Stomach (tissue), 9 donors: ENCODE data around the gene TM4SF5. TPM values are rescaled to one million over a fixed set of nuclear protein-coding genes. Genes with fewer than 3 reads are reported as not detected.

Source experiments
- DNase-seq, 2 donors: peaks; one replicate each; pipeline versions ENCODE4 v3.0.0 to v3.0.0-alpha.2; 2013 to 2019
- H3K27ac ChIP-seq, 5 donors: fragments of 200-600 bp in 4 of 5; sonication (generic) in 4 of 5; one replicate each; pipeline ENCODE4 v1.5.1; 2013 to 2019; ENCODE audit warnings: mild to moderate bottlenecking in 1 of 5, moderate library complexity in 1 of 5
- H3K27me3 ChIP-seq, 3 donors: fragments of 200-600 bp; sonication (generic); one replicate each; pipeline ENCODE4 v1.5.1; 2017 to 2019; ENCODE audit warnings: mixed run types in 1 of 3
- H3K36me3 ChIP-seq, 4 donors: fragments of 200-600 bp; sonication (generic); 1 replicate in 3 of 4; 2 replicates in 1 of 4; pipeline ENCODE4 v1.5.1; 2016 to 2019
- H3K4me1 ChIP-seq, 4 donors: fragments of 200-600 bp; sonication (generic); one replicate each; pipeline ENCODE4 v1.5.1; 2016 to 2019
- H3K4me3 ChIP-seq, 4 donors: fragments of 200-600 bp; sonication (generic) in 3 of 4; one replicate each; pipeline ENCODE4 v1.5.1; 2016 to 2019; ENCODE audit warnings: mild to moderate bottlenecking in 1 of 4
- H3K9me3 ChIP-seq, 4 donors: fragments of 200-600 bp; sonication (generic); one replicate each; pipeline ENCODE4 v1.5.1; 2016 to 2019
- CTCF ChIP-seq, 7 experiments: fragments of 450-650 bp in 4 of 7; fragments of 200-600 bp in 3 of 7; sonication (generic) in 3 of 7; IDR thresholded peaks; one replicate each; pipeline ENCODE4 v1.5.1; 2016 to 2019; ENCODE audit warnings: antibody characterized with exemption in 7 of 7, control low read depth in 2 of 7, mild to moderate bottlenecking in 1 of 7
- EP300 ChIP-seq: sonication (generic); formaldehyde crosslinking; IDR thresholded peaks from one replicate; pipeline ENCODE4 v1.6.1; 2017; ENCODE audit warnings: antibody characterized with exemption
- POLR2A ChIP-seq, 4 donors: fragments of 450-650 bp; IDR thresholded peaks; one replicate each; pipeline ENCODE4 v1.6.1; 2016; ENCODE audit warnings: antibody characterized with exemption in 4 of 4, control low read depth in 2 of 4, mild to moderate bottlenecking in 1 of 4, moderate library complexity in 1 of 4
- POLR2AphosphoS5 ChIP-seq, 3 donors: sonication (generic); formaldehyde crosslinking; IDR thresholded peaks; one replicate each; pipeline ENCODE4 v1.6.1; 2016; ENCODE audit warnings: antibody characterized with exemption in 3 of 3
- WGBS, 5 donors: extraction: QIAGEN DNeasy Blood & Tissue Kit in 3 of 5; methylation state at CpG; one replicate each; pipeline versions ENCODE4 v1.1.5 to v1.1.7; 2013 to 2018; 5-methylcytosine and 5-hydroxymethylcytosine counted together
- intact Hi-C: fragments of 100-400 bp; cut with DNase I; formaldehyde crosslinking; loops from one replicate; pipeline ENCODE4 v1.15.1; 2023; ENCODE audit warnings: low total_unique reads
- polyA plus RNA-seq, 3 donors: library from polyadenylated mRNA; stranded (reverse); fragments of 200-250 nt; gene quantifications; one replicate each; pipeline ENCODE4 v1.2.3, GENCODE V29; 2013
- total RNA-seq, 5 donors: library from RNA; depleted of rRNA; stranded (reverse); fragments of >200 nt; gene quantifications; one replicate each; pipeline versions ENCODE4 v1.1.0 to v1.2.3, GENCODE V29; 2014 to 2016
- donor health status: healthy with polysubstance abuse.
- donor health status: Bipolar disorder and iron deficiency.
- donor health status: healthy.

The TM4SF5 gene
- total and polyA plus RNA-seq, 8 donors = 2.3 to 199 (median 7.9) TPM; not detected in 2

GRCh38 chr17:4769628-4770027, 2.1 kb upstream of the TM4SF5 start:
- 88 to 100% (median 97%) methylated on average over 2 of the region's 2 CpGs for WGBS, 5 donors
- Histone ChIP-seq H3K27ac (no peak overlapping the region), H3K27me3 (peaks cover 0 to 26% (median 0%) of the 10 kb centered on the region in 3 donors), H3K9me3 (no peaks in the 10 kb centered on the region), H3K4me3 (no peak overlapping the region), H3K36me3 (no peaks in the 10 kb centered on the region), H3K4me1 (peaks cover 0 to 18% (median 11%) of the 10 kb centered on the region in 4 donors)
- no peak for TF ChIP-seq POLR2AphosphoS5 (IDR thresholded peaks at IDR 0.05)
- TF ChIP-seq POLR2A (IDR thresholded peaks at IDR 0.05) = no peak
- no peak for TF ChIP-seq CTCF (IDR thresholded peaks at IDR 0.05)
- TF ChIP-seq EP300 = no peak
- intact Hi-C loops = no loop called here
- no peak for DNase-seq

GRCh38 chr17:4772235-4772613, 538 bp downstream of the TM4SF5 start:
- DNase-seq = peak in 1 of 2 donors; percentile 40
- TF ChIP-seq POLR2AphosphoS5 (IDR thresholded peaks at IDR 0.05) = no peak
- TF ChIP-seq EP300 = no peak
- no peak for TF ChIP-seq POLR2A (IDR thresholded peaks at IDR 0.05)
- no peak for TF ChIP-seq CTCF (IDR thresholded peaks at IDR 0.05)
- H3K4me1 ChIP-seq = peaks cover 0 to 18% (median 11%) of the 10 kb centered on the region in 4 donors
- H3K27ac ChIP-seq = peak overlapping the region; percentile 59 to 72 (median 63)
- intact Hi-C loops = no loop called here
- no peak overlapping the region for H3K4me3 ChIP-seq
- WGBS, 5 donors = 51 to 70% (median 54%) methylated on average over 10 of the region's 10 CpGs
- H3K36me3 ChIP-seq = no peaks in the 10 kb centered on the region
- H3K9me3 ChIP-seq = no peaks in the 10 kb centered on the region
- H3K27me3 ChIP-seq = peaks cover 0 to 32% (median 0%) of the 10 kb centered on the region in 3 donors

- H3K9me3 ChIP-seq = no peaks in the 10 kb centered on the region
- intact Hi-C loops = no loop called here
- no peak overlapping the region for H3K4me3 ChIP-seq
- TF ChIP-seq EP300 (no peak), POLR2AphosphoS5 (IDR thresholded peaks at IDR 0.05) (no peak), POLR2A (IDR thresholded peaks at IDR 0.05) (no peak), CTCF (IDR thresholded peaks at IDR 0.05) (no peak)
- no peaks in the 10 kb centered on the region for H3K4me1 ChIP-seq
- H3K27me3 ChIP-seq = peaks cover 0 to 55% (median 5%) of the 10 kb centered on the region in 3 donors
- no peak overlapping the region for H3K27ac ChIP-seq
- 72 to 84% (median 74%) methylated on average over 9 of the region's 9 CpGs for WGBS, 5 donors
- no peak for DNase-seq
- H3K36me3 ChIP-seq = no peaks in the 10 kb centered on the region
Measured at GRCh38 chr17:4777969-4778760, 6.5 kb downstream of the TM4SF5 start.

GRCh38 chr17:4780325-4780955, 8.8 kb downstream of the TM4SF5 start:
- DNase-seq = peak in 1 of 2 donors; percentile 31
- no peak overlapping the region for H3K4me3 ChIP-seq
- no peak overlapping the region for H3K27ac ChIP-seq
- 65 to 74% (median 67%) methylated on average over 10 to 11 of the region's 11 CpGs for WGBS, 5 donors
- TF ChIP-seq POLR2A (IDR thresholded peaks at IDR 0.05) (no peak), POLR2AphosphoS5 (IDR thresholded peaks at IDR 0.05) (no peak), EP300 (no peak), CTCF (IDR thresholded peaks at IDR 0.05) (no peak)
- H3K27me3 ChIP-seq = peaks cover 0 to 64% (median 8%) of the 10 kb centered on the region in 3 donors
- H3K36me3 ChIP-seq = no peaks in the 10 kb centered on the region
- H3K9me3 ChIP-seq = no peaks in the 10 kb centered on the region
- peaks cover 2 to 8% (median 4%) of the 10 kb centered on the region in 4 donors for H3K4me1 ChIP-seq
- intact Hi-C loops = loop anchor here (10.0 kb wide), 2 partner anchors 46 to 76 kb away; partner anchors contain the start of genes CXCL16, MED11, PELP1 and ZMYND15
